K562 (cell line): ENCODE measurements around the gene TUBD1. TPM values are rescaled to one million over a fixed set of nuclear protein-coding genes. Genes with fewer than 3 reads are reported as not detected.

Experiments
- AFF1 ChIP-seq, 2 experiments: fragments of 450-650 bp; IDR thresholded peaks; 2 replicates each; pipeline ENCODE4 v1.6.1; 2018; ENCODE audit warnings: mild to moderate bottlenecking in 2 of 2, low read depth in 1 of 2; ENCODE audit not compliant: partially characterized antibody in 2 of 2
- BCLAF1 ChIP-seq, 2 experiments: fragments of 450-650 bp in 1 of 2; IDR thresholded peaks; 2 replicates each; pipeline ENCODE4 v1.6.1; 2011 to 2017; ENCODE audit warnings: low read depth in 2 of 2, antibody characterized with exemption in 1 of 2, borderline replicate concordance in 1 of 2, low read length in 1 of 2, mild to moderate bottlenecking in 1 of 2, mixed read lengths in 1 of 2; ENCODE audit not compliant: control insufficient read depth in 1 of 2
- BRD4 ChIP-seq: fragments of 200-600 bp; sonication (generic); IDR thresholded peaks from 2 replicates; pipeline ENCODE4 v1.6.1; 2017; ENCODE audit warnings: inconsistent platforms
- C11orf30 ChIP-seq: fragments of 450-650 bp; IDR thresholded peaks from 2 replicates; pipeline ENCODE4 v1.6.1; 2016; ENCODE audit warnings: low read depth, mild to moderate bottlenecking
- CEBPG ChIP-seq, 3 experiments: fragments of 200-800 bp in 1 of 3; sonication (Bioruptor generic) in 1 of 3; sonication (generic) in 1 of 3; formaldehyde crosslinking in 1 of 3; IDR thresholded peaks in 2 of 3; conservative IDR thresholded peaks in 1 of 3; 2 replicates each; pipeline versions ENCODE4 v1.6.1 to v1.8.0; 2016 to 2022; ENCODE audit warnings: missing compliant biosample characterization in 2 of 3, missing genetic modification characterization in 2 of 3, mild to moderate bottlenecking in 1 of 3, missing genetic modification reagents in 1 of 3
- COPS2 ChIP-seq: fragments of 450-650 bp; conservative IDR thresholded peaks from 2 replicates; pipeline ENCODE4 v1.6.1; 2016; ENCODE audit warnings: mild to moderate bottlenecking, moderate library complexity
- DNMT1 ChIP-seq: fragments of 450-650 bp; IDR thresholded peaks from 2 replicates; pipeline ENCODE4 v1.6.1; 2016; ENCODE audit warnings: antibody characterized with exemption, mild to moderate bottlenecking
- EP400 ChIP-seq: fragments of 450-650 bp; IDR thresholded peaks from 2 replicates; pipeline ENCODE4 v1.6.1; 2017; ENCODE audit warnings: antibody characterized with exemption, mild to moderate bottlenecking, moderate library complexity
- MAFG ChIP-seq: fragments of 450-650 bp; conservative IDR thresholded peaks from 2 replicates; pipeline ENCODE4 v1.6.1; 2016; ENCODE audit warnings: missing genetic modification characterization, missing compliant biosample characterization
- MNT ChIP-seq, 2 experiments: fragments of 450-650 bp; conservative IDR thresholded peaks; 2 replicates each; pipeline ENCODE4 v1.6.1; 2017; ENCODE audit warnings: mild to moderate bottlenecking in 2 of 2, moderate library complexity in 2 of 2
- MYNN ChIP-seq, 2 experiments: sonication (generic); formaldehyde crosslinking in 1 of 2; IDR thresholded peaks; 2 replicates each; pipeline versions ENCODE4 v1.5.0 to v1.6.1; 2016 to 2020; ENCODE audit warnings: antibody characterized with exemption in 1 of 2, missing genetic modification reagents in 1 of 2
- SMARCA4 ChIP-seq: fragments of 450-650 bp; IDR thresholded peaks from 2 replicates; pipeline ENCODE4 v1.6.1; 2016
- SRF ChIP-seq, 2 experiments: fragments of 250-450, 450-650 bp in 1 of 2; sonication (Bioruptor Pico) in 1 of 2; sonication (generic) in 1 of 2; formaldehyde crosslinking; IDR thresholded peaks; 2 replicates each; pipeline versions ENCODE4 v1.5.0 to v1.5.1; 2020 to 2022; ENCODE audit warnings: mild to moderate bottlenecking in 1 of 2, missing genetic modification reagents in 1 of 2
- SUPT5H ChIP-seq: fragments of 450-650 bp; IDR thresholded peaks from 2 replicates; pipeline ENCODE4 v1.6.1; 2016
- TEAD4 ChIP-seq, 2 experiments: sonication (generic) in 1 of 2; formaldehyde crosslinking in 1 of 2; IDR thresholded peaks; 2 replicates each; pipeline versions ENCODE4 v1.6.1 to v1.8.0; 2012 to 2022; ENCODE audit warnings: borderline replicate concordance in 1 of 2, inconsistent platforms in 1 of 2, low read length in 1 of 2, mild to moderate bottlenecking in 1 of 2, missing genetic modification reagents in 1 of 2
- ZC3H4 ChIP-seq: sonication (generic); formaldehyde crosslinking; IDR thresholded peaks from 2 replicates; pipeline ENCODE4 v1.9.0; 2021; ENCODE audit warnings: missing genetic modification reagents, borderline replicate concordance
- ZNF316 ChIP-seq: fragments of 450-650 bp; IDR thresholded peaks from 2 replicates; pipeline ENCODE4 v1.6.1; 2016
- ZNF668 ChIP-seq: fragments of 250-450 bp; sonication (Bioruptor Pico); IDR thresholded peaks from 2 replicates; pipeline ENCODE4 v1.8.0; 2022; ENCODE audit warnings: mild to moderate bottlenecking, inconsistent platforms
- polyA plus RNA-seq, 8 experiments: library from polyadenylated mRNA; depleted of rRNA in 4 of 8; stranded (reverse) in 5 of 8; unstranded in 3 of 8; fragments of >200 nt; fragmentation: Nextera tagmentation in 2 of 8; fragmentation: Illumina TruSeq in 1 of 8; extraction: Ambion mirVana in 2 of 8; extraction: Trizol in 1 of 8; gene quantifications; 2 replicates each; pipeline versions ENCODE4 v1.2.1 to v1.2.3, GENCODE V29; 2011 to 2014; ENCODE audit warnings: inconsistent platforms in 1 of 8, missing spikeins in 1 of 8
- total RNA-seq, 7 experiments: library from RNA; depleted of rRNA in 6 of 7; stranded (reverse); fragments of >200 nt in 6 of 7; fragmentation: Illumina TruSeq in 2 of 7; extraction: Trizol in 2 of 7; gene quantifications; 2 replicates each; pipeline versions ENCODE4 v1.2.1 to v1.2.3, GENCODE V29; 2011 to 2021; ENCODE audit warnings: low replicate concordance in 1 of 7

The TUBD1 gene
- total and polyA plus RNA-seq, 9 of the 15 experiments (the other 6 are each of a cell fraction or from before 2014, with no cell fraction given): 10.8 to 35.3 (median 17.9) TPM

GRCh38 chr17:59839651-59840328 is 53.0 kb downstream of the TUBD1 start (continued):
- TF ChIP-seq BCLAF1 (IDR thresholded peaks at IDR 0.05; ENCODE audit: borderline replicate concordance in 1 of 2, control insufficient read depth in 1 of 2, low read depth in 2 of 2, low read length in 1 of 2) (peak in 1 of 2 experiments; percentile 84; a peak in 2 of 4 replicates), EP400 (no peak), COPS2 (no peak), AFF1 (IDR thresholded peaks at IDR 0.05; ENCODE audit: low read depth in 1 of 2, partially characterized antibody in 2 of 2) (peak; percentile 36 to 61), ZC3H4 (CRISPR knock-in tag) (0 out of 2 replicates have a peak, but pooled peaks have one; percentile 38), ZNF316 (peak; percentile 58), TEAD4 (IDR thresholded peaks at IDR 0.05; ENCODE audit: low read length) (peak; percentile 24; the same call in 1 of the 2 replicates), TEAD4 (CRISPR knock-in tag; IDR thresholded peaks at IDR 0.05; ENCODE audit: borderline replicate concordance) (no peak), CEBPG (CRISPR knock-in tag; IDR thresholded peaks at IDR 0.05) (no peak), CEBPG (tag; conservative IDR thresholded peaks at IDR 0.05 in 1 of 2, IDR thresholded peaks at IDR 0.05 in 1 of 2) (peak in 1 of 2 experiments; percentile 24; a peak in 1 of 4 replicates), SRF (CRISPR knock-in tag; IDR thresholded peaks at IDR 0.05) (peak in 1 of 2 experiments; percentile 44; a peak in 1 of 4 replicates), DNMT1 (no peak), ZNF668 (CRISPR knock-in tag) (0 out of 2 replicates have a peak, but pooled peaks have one; percentile 5), MAFG (tag) (peak; percentile 24; the same call in 1 of the 2 replicates), C11orf30 (peak; percentile 62), BRD4 (peak; percentile 29; the same call in 1 of the 2 replicates), SUPT5H (peak; percentile 34), MYNN (IDR thresholded peaks at IDR 0.05) (no peak), MYNN (CRISPR knock-in tag; IDR thresholded peaks at IDR 0.05) (no peak), SMARCA4 (no peak), MNT (conservative IDR thresholded peaks at IDR 0.05) (0 out of 4 replicates have a peak, but pooled peaks have one; percentile 4 to 16)
